Measurements from ENCODE around the gene SDF4. TPM values are rescaled to one million over a fixed set of nuclear protein-coding genes. Genes with fewer than 3 reads are reported as not detected.
"Not testable (repeated sequence)": the region's sequence is repeated elsewhere in the genome, so short reads cannot be mapped to it uniquely, and the experiment has no call there.

The SDF4 gene
- total RNA-seq, 4 donors from 2014 or later, result 109 to 144 (median 138) TPM

GRCh38 chr1:1176931-1177330 is 54.9 kb downstream of the SDF4 start:
- Histone ChIP-seq H3K9me3 (no peaks in the 10 kb centered on the region), H3K4me1 (no peaks in the 10 kb centered on the region), H3K27me3 (no peaks in the 10 kb centered on the region), H3K4me3 (replicated peaks in 1 of 3) (no peak overlapping the region), H3K36me3 (no peaks in the 10 kb centered on the region), H3K27ac (no peak overlapping the region)
- intact Hi-C loops (cut with DNase I), result no loop called here
- no peak for DNase-seq
- 79 to 87% methylated on average over 7 of the region's 7 CpGs for WGBS, 2 donors
- no peak for TF ChIP-seq POLR2A (IDR thresholded peaks at IDR 0.05)
- TF ChIP-seq CTCF (IDR thresholded peaks at IDR 0.05), result no peak

GRCh38 chr1:1176063-1176761 is 55.6 kb downstream of the SDF4 start:
- intact Hi-C loops (cut with DNase I); H3K36me3 ChIP-seq; H3K27me3 ChIP-seq; H3K9me3 ChIP-seq; H3K4me1 ChIP-seq; H3K27ac ChIP-seq; H3K4me3 ChIP-seq (replicated peaks in 1 of 3); DNase-seq: not testable (repeated sequence)
- 55 to 69% methylated on average over 20 to 22 of the region's 22 CpGs for WGBS, 2 donors

GRCh38 chr1:1175221-1176062 is 56.4 kb downstream of the SDF4 start:
- WGBS, 2 donors, result 74 to 93% methylated on average over 20 to 23 of the region's 29 CpGs
- H3K36me3 ChIP-seq, result no peaks in the 10 kb centered on the region

GRCh38 chr1:1173793-1174415 is 57.9 kb downstream of the SDF4 start, which contains the start of gene TTLL10:
TTLL10 (plus strand) TSS chr1:1173880; CDS start chr1:1179216, 5,336 bp downstream.
- Histone ChIP-seq H3K27me3 (no peaks in the 10 kb centered on the region), H3K27ac (no peak within 1 kb of the TSS), H3K9me3 (no peaks in the 10 kb centered on the region), H3K36me3 (no peaks in the 10 kb centered on the region), H3K4me1 (no peaks in the 10 kb centered on the region), H3K4me3 (replicated peaks in 1 of 3) (no peak within 1 kb of the TSS)
- TF ChIP-seq POLR2A (IDR thresholded peaks at IDR 0.05), result no peak
- TF ChIP-seq CTCF (IDR thresholded peaks at IDR 0.05), result no peak
- intact Hi-C loops (cut with DNase I), result no loop called here
- 39 to 40% methylated on average over 5 to 9 of the region's 35 CpGs for WGBS, 2 donors
- no peak for DNase-seq

More at GRCh38 chr1:1175221-1176062, 56.4 kb downstream of the SDF4 start:
- TF ChIP-seq CTCF (IDR thresholded peaks at IDR 0.05), result no peak
- TF ChIP-seq POLR2A (IDR thresholded peaks at IDR 0.05), result no peak
- intact Hi-C loops (cut with DNase I), result no loop called here
- DNase-seq, result no peak
- Histone ChIP-seq H3K4me1 (no peaks in the 10 kb centered on the region), H3K9me3 (no peaks in the 10 kb centered on the region), H3K4me3 (replicated peaks in 1 of 3) (no peak overlapping the region), H3K27me3 (no peaks in the 10 kb centered on the region), H3K27ac (no peak overlapping the region)

- Histone ChIP-seq H3K27ac (no peak overlapping the region), H3K27me3 (no peaks in the 10 kb centered on the region), H3K9me3 (no peaks in the 10 kb centered on the region), H3K36me3 (no peaks in the 10 kb centered on the region), H3K4me3 (replicated peaks in 1 of 3) (no peak overlapping the region), H3K4me1 (no peaks in the 10 kb centered on the region)
- WGBS, 2 donors, result 57 to 60% methylated on average over 14 to 16 of the region's 32 CpGs
- intact Hi-C loops (cut with DNase I), result no loop called here
- no peak for DNase-seq
- TF ChIP-seq CTCF (IDR thresholded peaks at IDR 0.05) (no peak), POLR2A (IDR thresholded peaks at IDR 0.05) (no peak)
Measured at GRCh38 chr1:1173061-1173792, 58.6 kb downstream of the SDF4 start.
